HFFc6 (cell line): ENCODE results near the gene MRPL4. TPM values are rescaled to one million over a fixed set of nuclear protein-coding genes. Genes with fewer than 3 reads are reported as not detected.

Source experiments
- DNase-seq: peaks from one replicate; pipeline ENCODE4 v3.0.0-alpha.2; 2018
- H3K27ac Mint-ChIP-seq: 2 replicates; pipeline ENCODE4 v1.8.0; 2020; ENCODE audit warnings: mild to moderate bottlenecking, mixed read lengths
- H3K27me3 Mint-ChIP-seq: 2 replicates; pipeline ENCODE4 v1.8.0; 2021; ENCODE audit warnings: mild to moderate bottlenecking, moderate library complexity, mixed read lengths; ENCODE audit not compliant: insufficient read depth
- H3K36me3 Mint-ChIP-seq: 2 replicates; pipeline ENCODE4 v1.8.0; 2021; ENCODE audit warnings: low read depth, mixed read lengths
- H3K4me1 Mint-ChIP-seq: 2 replicates; pipeline ENCODE4 v1.8.0; 2020; ENCODE audit warnings: low read depth, mixed read lengths
- H3K4me3 Mint-ChIP-seq: 2 replicates; pipeline ENCODE4 v1.8.0; 2020; ENCODE audit warnings: mild to moderate bottlenecking, moderate library complexity, mixed read lengths
- H3K9me3 Mint-ChIP-seq: 2 replicates; pipeline ENCODE4 v1.8.0; 2020; ENCODE audit warnings: mild to moderate bottlenecking, mixed read lengths
- total RNA-seq, 6 experiments: library from RNA; stranded (reverse); fragmentation: NEBNext Ultra II Directional; extraction: Animal tissue kit (Norgen Biotek cat#: 25700); gene quantifications; 2 replicates in 1 of 6; 3 replicates in 5 of 6; pipeline ENCODE4 v1.2.3, GENCODE V29; 2021
- TF ChIP-seq, protein P1 (sequence below): fragments of 200-600 bp; sonication (generic); IDR thresholded peaks from 2 replicates; pipeline ENCODE4 v1.5.0; 2021; ENCODE audit warnings: antibody characterized with exemption, mild to moderate bottlenecking

The MRPL4 gene
- total RNA-seq, 6 experiments from 2014 or later, result 69.5 to 83.0 (median 72.0) TPM

DNA sequence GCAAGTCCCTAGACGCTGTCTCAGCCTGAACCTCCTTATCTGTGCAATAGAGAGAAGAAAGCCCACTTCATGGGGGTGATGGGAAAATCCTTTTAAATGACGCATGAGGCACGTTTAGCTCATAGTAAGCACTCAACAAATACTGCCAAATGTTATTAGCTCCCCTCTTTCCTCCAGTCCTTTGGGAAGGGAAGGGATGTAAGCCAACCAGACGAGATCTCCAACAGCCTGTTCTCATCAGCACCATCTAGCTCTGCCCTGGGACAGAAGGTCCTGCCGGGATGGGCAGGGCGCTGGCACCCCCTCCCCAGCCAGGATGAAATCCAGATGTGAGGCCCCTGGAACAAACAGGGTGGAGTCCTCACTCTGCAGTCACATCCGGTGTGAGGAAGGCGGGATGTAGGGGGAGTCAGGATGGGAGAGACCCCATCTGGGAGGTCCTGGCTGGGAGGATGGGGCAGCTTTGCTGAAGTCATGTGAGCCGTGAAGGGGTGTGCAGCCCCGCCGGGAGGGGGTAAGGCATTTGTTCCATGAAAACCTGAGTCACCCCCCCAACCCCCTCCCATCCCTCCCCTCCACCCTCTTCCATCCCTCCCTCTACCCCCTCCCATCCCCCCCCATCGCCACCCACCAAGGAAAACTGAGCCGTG is 25.5 kb upstream of the MRPL4 start:
- Mint-ChIP-seq H3K4me1 (peaks cover 20% of the 10 kb centered on the region), H3K9me3 (no peaks in the 10 kb centered on the region), H3K27me3 (no peaks in the 10 kb centered on the region; the same call in 1 of the 2 replicates), H3K36me3 (peaks cover 9% of the 10 kb centered on the region; the same call in 1 of the 2 replicates), H3K27ac (peak overlapping the region; percentile 98), H3K4me3 (peak overlapping the region; percentile 83)
- TF ChIP-seq, protein P1, sequence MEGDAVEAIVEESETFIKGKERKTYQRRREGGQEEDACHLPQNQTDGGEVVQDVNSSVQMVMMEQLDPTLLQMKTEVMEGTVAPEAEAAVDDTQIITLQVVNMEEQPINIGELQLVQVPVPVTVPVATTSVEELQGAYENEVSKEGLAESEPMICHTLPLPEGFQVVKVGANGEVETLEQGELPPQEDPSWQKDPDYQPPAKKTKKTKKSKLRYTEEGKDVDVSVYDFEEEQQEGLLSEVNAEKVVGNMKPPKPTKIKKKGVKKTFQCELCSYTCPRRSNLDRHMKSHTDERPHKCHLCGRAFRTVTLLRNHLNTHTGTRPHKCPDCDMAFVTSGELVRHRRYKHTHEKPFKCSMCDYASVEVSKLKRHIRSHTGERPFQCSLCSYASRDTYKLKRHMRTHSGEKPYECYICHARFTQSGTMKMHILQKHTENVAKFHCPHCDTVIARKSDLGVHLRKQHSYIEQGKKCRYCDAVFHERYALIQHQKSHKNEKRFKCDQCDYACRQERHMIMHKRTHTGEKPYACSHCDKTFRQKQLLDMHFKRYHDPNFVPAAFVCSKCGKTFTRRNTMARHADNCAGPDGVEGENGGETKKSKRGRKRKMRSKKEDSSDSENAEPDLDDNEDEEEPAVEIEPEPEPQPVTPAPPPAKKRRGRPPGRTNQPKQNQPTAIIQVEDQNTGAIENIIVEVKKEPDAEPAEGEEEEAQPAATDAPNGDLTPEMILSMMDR, result no peak
- peak; percentile 74 for DNase-seq

DNA sequence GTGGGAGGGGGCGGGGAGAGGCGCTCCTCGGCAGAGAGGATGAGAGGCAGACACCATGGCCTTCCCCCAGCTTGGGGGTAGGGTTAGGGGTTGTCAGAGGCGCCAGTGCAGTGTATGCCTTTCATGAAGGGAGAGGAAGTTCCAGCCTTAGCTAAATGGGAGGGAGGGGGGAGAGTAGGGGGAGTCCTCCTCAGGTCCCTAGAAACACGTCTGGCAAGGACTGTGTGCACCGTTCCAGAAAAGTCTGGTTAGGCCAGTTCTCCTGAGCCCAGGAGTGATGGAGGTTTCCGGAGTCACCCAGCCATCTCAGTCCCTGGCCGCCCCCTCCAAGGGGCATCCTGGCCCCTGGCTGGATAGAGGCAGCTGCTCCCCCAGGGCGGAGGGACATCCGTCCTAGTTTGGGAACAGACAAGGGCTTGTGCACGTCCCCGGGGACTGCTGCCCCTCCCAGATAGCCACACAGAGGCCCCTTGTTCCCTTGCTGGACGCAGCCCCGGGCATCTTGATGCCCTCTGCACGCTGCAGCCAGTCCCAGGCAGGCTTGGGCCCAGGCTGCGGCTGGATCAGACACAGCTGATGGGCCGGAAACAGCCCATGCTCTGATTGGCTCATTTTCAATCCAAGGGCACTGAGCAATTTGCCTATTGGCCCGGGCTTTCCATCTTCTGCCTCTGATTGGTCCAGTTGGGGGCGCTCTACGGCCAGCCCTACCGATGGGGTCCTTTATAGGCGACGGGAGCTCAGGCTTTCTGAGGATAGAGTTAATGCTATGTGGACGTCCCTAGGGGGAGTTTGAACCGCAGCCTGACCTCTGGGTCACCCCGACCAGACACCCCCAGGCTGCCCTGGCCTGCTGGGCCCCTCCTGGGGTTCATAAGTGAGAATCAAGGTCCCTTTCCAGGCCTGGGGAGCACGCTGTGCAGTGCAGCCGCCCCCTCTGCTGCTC is 24.7 kb upstream of the MRPL4 start:
- H3K4me1 Mint-ChIP-seq, result peaks cover 24% of the 10 kb centered on the region
- no peak for DNase-seq
- H3K9me3 Mint-ChIP-seq, result no peaks in the 10 kb centered on the region
- peaks cover 2% of the 10 kb centered on the region; the same call in 1 of the 2 replicates for H3K27me3 Mint-ChIP-seq
- H3K4me3 Mint-ChIP-seq, result peak overlapping the region; percentile 37; the same call in 1 of the 2 replicates
- peak overlapping the region; percentile 98 for H3K27ac Mint-ChIP-seq
- TF ChIP-seq, protein P1, result peak; percentile 62
- H3K36me3 Mint-ChIP-seq, result peaks cover 9% of the 10 kb centered on the region; the same call in 1 of the 2 replicates

DNA sequence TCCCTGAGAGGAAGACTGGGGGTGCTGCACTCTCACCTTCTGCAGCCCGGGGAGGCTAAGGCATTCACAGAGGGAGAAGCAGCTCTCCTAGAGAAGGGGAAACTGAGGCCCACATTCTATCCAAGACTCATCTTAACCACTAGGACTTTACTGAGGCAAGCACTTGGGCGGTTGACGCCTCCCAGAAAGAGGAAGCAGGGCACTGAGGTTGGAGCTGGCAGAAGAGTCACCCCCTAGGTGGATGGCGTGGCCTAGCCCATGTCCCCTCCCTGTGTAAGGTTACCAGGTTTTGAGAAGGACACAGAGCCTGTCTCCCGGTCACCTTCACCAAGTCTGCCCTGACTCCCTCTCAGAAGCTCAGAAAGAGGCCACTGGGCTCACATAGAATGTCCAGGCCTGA is 23.6 kb upstream of the MRPL4 start:
- H3K4me3 Mint-ChIP-seq, result no peak overlapping the region
- H3K36me3 Mint-ChIP-seq, result peaks cover 6% of the 10 kb centered on the region; the same call in 1 of the 2 replicates
- peaks cover 30% of the 10 kb centered on the region for H3K4me1 Mint-ChIP-seq
- H3K27me3 Mint-ChIP-seq, result peaks cover 2% of the 10 kb centered on the region; the same call in 1 of the 2 replicates
- H3K27ac Mint-ChIP-seq, result no peak overlapping the region; the same call in 1 of the 2 replicates
- no peak for DNase-seq
- no peaks in the 10 kb centered on the region for H3K9me3 Mint-ChIP-seq
- TF ChIP-seq, protein P1, result no peak

DNA sequence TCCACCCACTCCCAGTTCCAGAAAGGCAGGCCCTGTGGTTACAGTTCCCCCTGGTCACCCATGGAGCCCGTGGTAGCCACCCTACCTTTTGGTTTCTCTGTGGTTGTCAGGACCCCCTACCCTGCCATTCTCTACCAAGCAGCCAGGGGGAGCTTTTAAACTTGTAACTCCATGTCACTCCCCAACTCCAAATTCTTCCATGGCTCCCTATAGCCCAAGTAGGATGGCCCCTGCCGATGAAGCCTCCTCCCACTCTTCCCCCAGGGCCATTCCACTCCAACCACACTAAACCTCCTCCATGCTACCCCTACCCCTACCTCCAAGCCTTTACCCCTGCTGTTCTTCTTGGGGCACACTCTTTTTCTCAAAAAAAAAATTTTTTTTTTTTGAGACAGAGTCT is 23.1 kb upstream of the MRPL4 start:
- Mint-ChIP-seq H3K4me1 (peaks cover 30% of the 10 kb centered on the region), H3K27ac (peak overlapping the region; percentile 64), H3K36me3 (peaks cover 5% of the 10 kb centered on the region; the same call in 1 of the 2 replicates), H3K4me3 (no peak overlapping the region; the same call in 1 of the 2 replicates), H3K27me3 (peaks cover 2% of the 10 kb centered on the region; the same call in 1 of the 2 replicates), H3K9me3 (no peaks in the 10 kb centered on the region)
- TF ChIP-seq, protein P1, result peak; percentile 69
- DNase-seq, result no peak

DNA sequence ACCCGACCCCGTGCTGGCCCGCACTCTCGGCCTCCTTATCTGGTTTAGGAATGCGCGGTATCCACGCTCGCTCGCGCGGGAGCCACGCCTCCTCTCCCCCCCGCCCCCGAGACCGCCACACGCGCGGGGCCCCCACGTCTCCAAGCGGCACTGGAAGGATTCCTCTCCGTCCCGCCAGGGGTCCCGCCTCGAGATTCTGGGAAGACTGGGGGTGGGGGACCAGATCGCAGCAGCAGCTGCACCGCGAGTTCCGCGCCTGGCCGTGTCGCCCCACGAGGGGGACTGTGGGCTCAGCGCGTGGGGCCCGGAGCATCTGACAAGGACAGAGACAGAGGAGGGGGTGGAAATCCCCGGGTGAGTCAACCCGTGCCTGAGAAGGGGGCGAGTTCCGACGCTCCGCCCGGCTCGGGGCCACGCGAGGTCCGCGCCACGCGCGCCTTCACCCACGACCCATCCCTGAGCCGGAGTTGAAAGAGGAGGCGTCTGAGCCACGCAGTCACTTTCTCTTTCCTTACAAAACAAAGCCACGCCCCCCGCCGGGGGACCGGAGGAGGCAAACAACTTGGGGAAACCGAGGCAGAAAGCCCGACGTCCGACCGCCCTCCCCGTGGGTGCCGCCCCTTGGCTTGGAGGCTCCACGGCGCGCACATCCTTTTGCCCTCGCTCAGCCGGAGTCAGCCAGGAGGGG is 21.7 kb upstream of the MRPL4 start:
- peaks cover 2% of the 10 kb centered on the region; the same call in 1 of the 2 replicates for H3K27me3 Mint-ChIP-seq
- TF ChIP-seq, protein P1, result no peak; the same call in 1 of the 2 replicates
- no peaks in the 10 kb centered on the region; the same call in 1 of the 2 replicates for H3K36me3 Mint-ChIP-seq
- H3K4me3 Mint-ChIP-seq, result peak overlapping the region; percentile 90
- peak overlapping the region; percentile 76 for H3K27ac Mint-ChIP-seq
- H3K9me3 Mint-ChIP-seq, result no peaks in the 10 kb centered on the region
- no peak for DNase-seq
- peaks cover 30% of the 10 kb centered on the region for H3K4me1 Mint-ChIP-seq
